H9 (cell line): ENCODE results near the gene TMEM271. TPM values are rescaled to one million over a fixed set of nuclear protein-coding genes. Genes with fewer than 3 reads are reported as not detected.

Experiments used
- DNase-seq: peaks from one replicate; pipeline ENCODE4 v3.0.0-alpha.2; 2017
- H2AFZ ChIP-seq: one replicate; pipeline ENCODE4 v1.6.1; 2013; ENCODE audit warnings: mild to moderate bottlenecking, low read length, control low read depth, moderate library complexity
- H2AK5ac ChIP-seq: 2 replicates; pipeline ENCODE4 v1.6.1; 2013; ENCODE audit warnings: low read length, control low read depth, mixed read lengths; ENCODE audit not compliant: insufficient read length
- H2BK120ac ChIP-seq: one replicate; pipeline ENCODE4 v1.6.1; 2013; ENCODE audit warnings: low read depth, mild to moderate bottlenecking, low read length, control low read depth, inconsistent platforms; ENCODE audit not compliant: poor library complexity, severe bottlenecking
- H2BK12ac ChIP-seq: 2 replicates; pipeline ENCODE4 v1.6.1; 2013; ENCODE audit warnings: low read length, control low read depth, mixed read lengths, low read depth; ENCODE audit not compliant: insufficient read length
- H2BK15ac ChIP-seq: 2 replicates; pipeline ENCODE4 v1.6.1; 2013; ENCODE audit warnings: low read depth, low read length, control low read depth
- H2BK20ac ChIP-seq: one replicate; pipeline ENCODE4 v1.6.1; 2013; ENCODE audit warnings: low read depth, mild to moderate bottlenecking, low read length, control low read depth, inconsistent platforms; ENCODE audit not compliant: poor library complexity, severe bottlenecking
- H2BK5ac ChIP-seq: 2 replicates; pipeline ENCODE4 v1.6.1; 2013; ENCODE audit warnings: low read length, control low read depth, mixed read lengths; ENCODE audit not compliant: insufficient read length
- H3K14ac ChIP-seq: 2 replicates; pipeline ENCODE4 v1.6.1; 2013; ENCODE audit warnings: low read length, control low read depth; ENCODE audit not compliant: insufficient read depth
- H3K18ac ChIP-seq: 2 replicates; pipeline ENCODE4 v1.6.1; 2013; ENCODE audit warnings: low read depth, mild to moderate bottlenecking, mixed read lengths, low read length, control low read depth; ENCODE audit not compliant: insufficient read length
- H3K23ac ChIP-seq: 2 replicates; pipeline ENCODE4 v1.6.1; 2013; ENCODE audit warnings: low read length, control low read depth, mixed read lengths, low read depth; ENCODE audit not compliant: insufficient read length
- H3K23me2 ChIP-seq: 2 replicates; pipeline ENCODE4 v1.6.1; 2013; ENCODE audit warnings: low read depth, mild to moderate bottlenecking, mixed read lengths, low read length, control low read depth; ENCODE audit not compliant: insufficient read length, poor library complexity, severe bottlenecking
- H3K27ac ChIP-seq: 2 replicates; pipeline ENCODE4 v1.5.1; 2013; ENCODE audit warnings: low read length, control low read depth, mixed read lengths, low read depth; ENCODE audit not compliant: insufficient read length
- H3K27me3 ChIP-seq: 2 replicates; pipeline ENCODE4 v1.6.1; 2013; ENCODE audit warnings: low read length, control low read depth, inconsistent platforms; ENCODE audit not compliant: insufficient read depth
- H3K4ac ChIP-seq: 2 replicates; pipeline ENCODE4 v1.6.1; 2013; ENCODE audit warnings: low read depth, mild to moderate bottlenecking, control low read depth, inconsistent platforms, low read length, moderate library complexity
- H3K4me1 ChIP-seq: 2 replicates; pipeline ENCODE4 v1.6.1; 2013; ENCODE audit warnings: low read length, control low read depth, inconsistent platforms; ENCODE audit not compliant: insufficient read depth
- H3K4me2 ChIP-seq: 2 replicates; pipeline ENCODE4 v1.6.1; 2013; ENCODE audit warnings: low read length, control low read depth, mixed read lengths; ENCODE audit not compliant: insufficient read length, insufficient read depth
- H3K56ac ChIP-seq: 2 replicates; pipeline ENCODE4 v1.6.1; 2013; ENCODE audit warnings: low read depth, mild to moderate bottlenecking, mixed read lengths, low read length, control low read depth; ENCODE audit not compliant: insufficient read length
- H3K79me1 ChIP-seq: 2 replicates; pipeline ENCODE4 v1.6.1; 2013; ENCODE audit warnings: low read depth, mild to moderate bottlenecking, moderate library complexity, low read length, control low read depth, inconsistent platforms; ENCODE audit not compliant: insufficient read depth, poor library complexity, severe bottlenecking
- H3K79me2 ChIP-seq: 2 replicates; pipeline ENCODE4 v1.6.1; 2013; ENCODE audit warnings: low read length, control low read depth, inconsistent platforms; ENCODE audit not compliant: insufficient read depth
- H3K9ac ChIP-seq: 2 replicates; pipeline ENCODE4 v1.6.1; 2013; ENCODE audit warnings: low read length, control low read depth, mixed read lengths; ENCODE audit not compliant: insufficient read length; ENCODE audit errors: extremely low read depth
- H3K9me3 ChIP-seq: one replicate; pipeline ENCODE4 v1.6.1; 2013; ENCODE audit warnings: low read depth, low read length, inconsistent platforms; ENCODE audit not compliant: control insufficient read depth
- H3T11ph ChIP-seq: one replicate; pipeline ENCODE4 v1.6.1; 2013; ENCODE audit warnings: mild to moderate bottlenecking, low read length, control low read depth, inconsistent platforms
- H4K20me1 ChIP-seq: one replicate; pipeline ENCODE4 v1.6.1; 2013; ENCODE audit not compliant: control insufficient read depth, insufficient read length, insufficient read depth
- H4K5ac ChIP-seq: 2 replicates; pipeline ENCODE4 v1.6.1; 2013; ENCODE audit warnings: low read depth, mild to moderate bottlenecking, mixed read lengths, low read length, control low read depth; ENCODE audit not compliant: insufficient read length
- H4K8ac ChIP-seq: replicated peaks from 2 replicates; pipeline ENCODE4 v1.6.1; 2013; ENCODE audit warnings: low read length, control low read depth, mixed read lengths, low read depth; ENCODE audit not compliant: insufficient read length
- H4K91ac ChIP-seq: 2 replicates; pipeline ENCODE4 v1.6.1; 2013; ENCODE audit warnings: low read depth, mild to moderate bottlenecking, moderate library complexity, mixed read lengths, low read length, control low read depth; ENCODE audit not compliant: insufficient read length
- H3K27ac Mint-ChIP-seq, 3 experiments: 2 replicates in 2 of 3; 3 replicates in 1 of 3; pipeline ENCODE4 v1.8.0; 2020 to 2021; ENCODE audit warnings: mixed read lengths in 3 of 3, mild to moderate bottlenecking in 1 of 3, moderate library complexity in 1 of 3
- H3K27me3 Mint-ChIP-seq: 2 replicates; pipeline ENCODE4 v1.8.0; 2021; ENCODE audit warnings: low read depth, mild to moderate bottlenecking, moderate library complexity, mixed read lengths
- H3K36me3 Mint-ChIP-seq, 3 experiments: 2 replicates in 2 of 3; 3 replicates in 1 of 3; pipeline ENCODE4 v1.8.0; 2020 to 2021; ENCODE audit warnings: low read depth in 3 of 3, mixed read lengths in 3 of 3; ENCODE audit not compliant: insufficient read depth in 1 of 3
- H3K4me1 Mint-ChIP-seq, 2 experiments: 2 replicates each; pipeline ENCODE4 v1.8.0; 2020; ENCODE audit warnings: mixed read lengths in 2 of 2
- H3K4me3 Mint-ChIP-seq, 2 experiments: 2 replicates in 1 of 2; 3 replicates in 1 of 2; pipeline ENCODE4 v1.8.0; 2020 to 2021; ENCODE audit warnings: mild to moderate bottlenecking in 2 of 2, mixed read lengths in 2 of 2, moderate library complexity in 1 of 2
- H3K9me3 Mint-ChIP-seq, 2 experiments: 2 replicates in 1 of 2; 3 replicates in 1 of 2; pipeline ENCODE4 v1.8.0; 2020; ENCODE audit warnings: mild to moderate bottlenecking in 2 of 2, mixed read lengths in 2 of 2, moderate library complexity in 1 of 2
- CTCF ChIP-seq: fragments of 200-600 bp; sonication (generic); conservative IDR thresholded peaks from 3 replicates; pipeline ENCODE4 v1.8.0; 2021; ENCODE audit warnings: antibody characterized with exemption, mild to moderate bottlenecking
- WGBS: extraction: QIAGEN DNeasy Blood & Tissue Kit; methylation state at CpG from one replicate; pipeline ENCODE4 v1.1.7; 2013; ENCODE audit warnings: missing lambda C conversion rate, low lambda C conversion rate, mixed read lengths; ENCODE audit not compliant: insufficient read length; ENCODE audit errors: extremely low coverage; 5-methylcytosine and 5-hydroxymethylcytosine counted together
- total RNA-seq: library from RNA; stranded (reverse); gene quantifications from 2 replicates; pipeline ENCODE4 v1.2.1, GENCODE V29; 2021

TMEM271 gene
- total RNA-seq, 1 experiment from 2014 or later, result 0.09 TPM

- H3K56ac ChIP-seq, result no peak overlapping the region
- peaks cover 20% of the 10 kb centered on the region for H3K27me3 Mint-ChIP-seq
- H2BK20ac ChIP-seq, result no peak overlapping the region
- no peak overlapping the region for H2AK5ac ChIP-seq
- no peak for DNase-seq
- no peak overlapping the region for H3K27ac Mint-ChIP-seq
- no peak overlapping the region for H3K27ac ChIP-seq
- H4K8ac ChIP-seq, result no peak overlapping the region
- TF ChIP-seq CTCF, result no peak
- no CpG with 5 or more reads among the region's 12 CpGs for WGBS
- no peak overlapping the region for H4K91ac ChIP-seq
- H2BK120ac ChIP-seq, result no peak overlapping the region
- H2AFZ ChIP-seq, result no peak overlapping the region
- no peaks in the 10 kb centered on the region for H4K20me1 ChIP-seq
- H3K4me1 ChIP-seq, result no peaks in the 10 kb centered on the region
- H3T11ph ChIP-seq, result no peak overlapping the region
- H3K27me3 ChIP-seq, result no peaks in the 10 kb centered on the region
- H3K79me1 ChIP-seq, result no peaks in the 10 kb centered on the region
- H3K79me2 ChIP-seq, result no peaks in the 10 kb centered on the region
- no peaks in the 10 kb centered on the region for H3K23me2 ChIP-seq
- H2BK15ac ChIP-seq, result no peak overlapping the region
- H3K36me3 Mint-ChIP-seq, result peaks cover 0 to 18% (median 4%) of the 10 kb centered on the region in 3 experiments; a peak in 2 of 7 replicates
- H3K4me2 ChIP-seq, result no peak overlapping the region
- no peak overlapping the region for H3K9ac ChIP-seq
- H3K4ac ChIP-seq, result no peak overlapping the region
- H3K4me3 Mint-ChIP-seq, result no peak overlapping the region
- H3K23ac ChIP-seq, result no peak overlapping the region
- H2BK5ac ChIP-seq, result no peak overlapping the region
- H3K4me1 Mint-ChIP-seq, result no peaks in the 10 kb centered on the region
- H2BK12ac ChIP-seq, result no peak overlapping the region
- H3K18ac ChIP-seq, result no peak overlapping the region
- no peak overlapping the region for H4K5ac ChIP-seq
- H3K9me3 Mint-ChIP-seq, result peaks cover 63 to 76% of the 10 kb centered on the region in 2 experiments
- H3K9me3 ChIP-seq, result no peaks in the 10 kb centered on the region
- H3K14ac ChIP-seq, result no peak overlapping the region
Measured at GRCh38 chr4:560731-561291, 15.3 kb downstream of the TMEM271 start.
